GM21576 (cell line): ENCODE measurements around the gene CDK5RAP1.

Experiments
- ATAC-seq: cut with Tn5 transposase; IDR thresholded peaks from one replicate; pipeline ENCODE4 v1.9.1; 2021; ENCODE audit warnings: mild to moderate bottlenecking, moderate library complexity; ENCODE audit not compliant: unreplicated experiment

CDK5RAP1 gene

GRCh38 chr20:33336375-33336774 is 64.9 kb downstream of the CDK5RAP1 start:
- no peak for ATAC-seq

GRCh38 chr20:33334111-33334510 is 67.2 kb downstream of the CDK5RAP1 start:
- ATAC-seq = no peak

- ATAC-seq = no peak
Observed at GRCh38 chr20:33333616-33334015, 67.7 kb downstream of the CDK5RAP1 start.

GRCh38 chr20:33332905-33333456 is 68.3 kb downstream of the CDK5RAP1 start:
- no peak for ATAC-seq

- no peak for ATAC-seq
Observed at GRCh38 chr20:33328157-33329137, 72.9 kb downstream of the CDK5RAP1 start.

GRCh38 chr20:33325350-33325749 is 76.0 kb downstream of the CDK5RAP1 start:
- no peak for ATAC-seq

- ATAC-seq = no peak
Observed at GRCh38 chr20:33323236-33323635, 78.1 kb downstream of the CDK5RAP1 start.

- no peak for ATAC-seq
Observed at GRCh38 chr20:33322456-33322855, 78.9 kb downstream of the CDK5RAP1 start.

- no peak for ATAC-seq
Observed at GRCh38 chr20:33320006-33320405, 81.3 kb downstream of the CDK5RAP1 start.

- no peak for ATAC-seq
Observed at GRCh38 chr20:33318096-33318429, 83.3 kb downstream of the CDK5RAP1 start.

- no peak for ATAC-seq
Observed at GRCh38 chr20:33317424-33318095, 83.8 kb downstream of the CDK5RAP1 start.

- no peak for ATAC-seq
Observed at GRCh38 chr20:33316958-33317357, 84.4 kb downstream of the CDK5RAP1 start.

GRCh38 chr20:33316343-33316742 is 85.0 kb downstream of the CDK5RAP1 start:
- ATAC-seq = no peak

GRCh38 chr20:33313686-33314314 is 87.5 kb downstream of the CDK5RAP1 start:
- no peak for ATAC-seq

GRCh38 chr20:33312583-33312982 is 88.7 kb downstream of the CDK5RAP1 start:
- ATAC-seq = no peak

- ATAC-seq = no peak
Observed at GRCh38 chr20:33311996-33312395, 89.3 kb downstream of the CDK5RAP1 start.

GRCh38 chr20:33311011-33311410 is 90.3 kb downstream of the CDK5RAP1 start:
- no peak for ATAC-seq

- no peak for ATAC-seq
Observed at GRCh38 chr20:33310327-33310899, 90.9 kb downstream of the CDK5RAP1 start.

- no peak for ATAC-seq
Observed at GRCh38 chr20:33309631-33310030, 91.7 kb downstream of the CDK5RAP1 start.
